Spleen (tissue), 7 donors: Measurements from ENCODE around the gene CD276.

ENCODE experiments used
- POLR2A ChIP-seq, 3 donors: fragments of 450-650 bp; IDR thresholded peaks; one replicate each; pipeline ENCODE4 v1.5.1; 2017; ENCODE audit warnings: antibody characterized with exemption in 3 of 3, mild to moderate bottlenecking in 1 of 3
- POLR2AphosphoS5 ChIP-seq, 3 donors: sonication (generic); formaldehyde crosslinking; IDR thresholded peaks; one replicate each; pipeline ENCODE4 v1.5.1; 2017; ENCODE audit warnings: antibody characterized with exemption in 3 of 3
- TF ChIP-seq, protein P1 (sequence below), 11 experiments: fragments of 200-600 bp in 7 of 11; fragments of 450-650 bp in 4 of 11; sonication (generic) in 4 of 11; IDR thresholded peaks in 8 of 11; conservative IDR thresholded peaks in 3 of 11; 1 replicate in 7 of 11; 2 replicates in 4 of 11; pipeline versions ENCODE4 v1.4.0 to v1.8.0; 2016 to 2021; ENCODE audit warnings: antibody characterized with exemption in 11 of 11, inconsistent platforms in 4 of 11, mild to moderate bottlenecking in 1 of 11
- donor health status: DM: no; HTN: no; CAD: no; lungs with moderate emphysema.
- donor health status: DM: no; HTN: no; CAD: no.
- donor health status: DM: no; HTN: no; CAD: no.

GRCh38 chr15:73655724-73656123 lies 28.5 kb upstream of the CD276 start:
- TF ChIP-seq, protein P1, sequence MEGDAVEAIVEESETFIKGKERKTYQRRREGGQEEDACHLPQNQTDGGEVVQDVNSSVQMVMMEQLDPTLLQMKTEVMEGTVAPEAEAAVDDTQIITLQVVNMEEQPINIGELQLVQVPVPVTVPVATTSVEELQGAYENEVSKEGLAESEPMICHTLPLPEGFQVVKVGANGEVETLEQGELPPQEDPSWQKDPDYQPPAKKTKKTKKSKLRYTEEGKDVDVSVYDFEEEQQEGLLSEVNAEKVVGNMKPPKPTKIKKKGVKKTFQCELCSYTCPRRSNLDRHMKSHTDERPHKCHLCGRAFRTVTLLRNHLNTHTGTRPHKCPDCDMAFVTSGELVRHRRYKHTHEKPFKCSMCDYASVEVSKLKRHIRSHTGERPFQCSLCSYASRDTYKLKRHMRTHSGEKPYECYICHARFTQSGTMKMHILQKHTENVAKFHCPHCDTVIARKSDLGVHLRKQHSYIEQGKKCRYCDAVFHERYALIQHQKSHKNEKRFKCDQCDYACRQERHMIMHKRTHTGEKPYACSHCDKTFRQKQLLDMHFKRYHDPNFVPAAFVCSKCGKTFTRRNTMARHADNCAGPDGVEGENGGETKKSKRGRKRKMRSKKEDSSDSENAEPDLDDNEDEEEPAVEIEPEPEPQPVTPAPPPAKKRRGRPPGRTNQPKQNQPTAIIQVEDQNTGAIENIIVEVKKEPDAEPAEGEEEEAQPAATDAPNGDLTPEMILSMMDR (IDR thresholded peaks at IDR 0.05 in 8 of 11, conservative IDR thresholded peaks at IDR 0.05 in 3 of 11) = no peak
- TF ChIP-seq POLR2A (IDR thresholded peaks at IDR 0.05) (no peak), POLR2AphosphoS5 (IDR thresholded peaks at IDR 0.05) (no peak)
